WTC11 (cell line): ENCODE data around the gene OPN3. TPM values are rescaled to one million over a fixed set of nuclear protein-coding genes. Genes with fewer than 3 reads are reported as not detected.

Experiments used
- ATAC-seq: fragments of 200-7000 bp; cut with Tn5 transposase; 2 replicates; pipeline ENCODE4 v1.10.0; 2021; ENCODE audit warnings: mild to moderate bottlenecking, moderate library complexity
- CTCF ChIA-PET: fragments of 300-600 bp; sonication (Branson Sonifier 250); formaldehyde crosslinking; loops from one replicate; lab custom pipeline; 2021; ENCODE audit warnings: antibody characterized with exemption; lab: Charles Lee
- POLR2A ChIA-PET: fragments of 350-600 bp; sonication (Branson Sonifier 250); formaldehyde crosslinking; loops from one replicate; lab custom pipeline; 2021; ENCODE audit warnings: antibody characterized with exemption; lab: Charles Lee
- DNase-seq: peaks from one replicate; pipeline ENCODE4 v3.0.0; 2021; ENCODE audit warnings: low spot score
- H3K27ac Mint-ChIP-seq: 2 replicates; pipeline ENCODE4 v1.8.0; 2021; ENCODE audit warnings: mixed read lengths
- H3K27me3 Mint-ChIP-seq: 2 replicates; pipeline ENCODE4 v1.8.0; 2021; ENCODE audit warnings: low read depth, mild to moderate bottlenecking, moderate library complexity, mixed read lengths
- H3K36me3 Mint-ChIP-seq: 2 replicates; pipeline ENCODE4 v1.8.0; 2021; ENCODE audit warnings: mixed read lengths
- H3K4me1 Mint-ChIP-seq: 2 replicates; pipeline ENCODE4 v1.8.0; 2022; ENCODE audit warnings: mixed read lengths
- H3K4me3 Mint-ChIP-seq: 2 replicates; pipeline ENCODE4 v1.8.0; 2021; ENCODE audit warnings: mild to moderate bottlenecking, moderate library complexity, mixed read lengths
- H3K9me3 Mint-ChIP-seq: 2 replicates; pipeline ENCODE4 v1.8.0; 2021; ENCODE audit warnings: mixed read lengths
- ATF6 ChIP-seq: sonication (generic); formaldehyde crosslinking; IDR thresholded peaks from 2 replicates; pipeline ENCODE4 v1.8.1; 2023; ENCODE audit warnings: mild to moderate bottlenecking, missing genetic modification reagents
- CREM ChIP-seq: sonication (generic); formaldehyde crosslinking; IDR thresholded peaks from 2 replicates; pipeline ENCODE4 v1.8.1; 2022; ENCODE audit warnings: mild to moderate bottlenecking, missing genetic modification reagents, moderate library complexity
- FOXJ3 ChIP-seq: sonication (generic); formaldehyde crosslinking; IDR thresholded peaks from 2 replicates; pipeline ENCODE4 v1.9.0; 2021; ENCODE audit warnings: missing genetic modification reagents, mild to moderate bottlenecking, borderline replicate concordance
- HMGA2 ChIP-seq: fragments of 250-450 bp; sonication (Bioruptor Pico); IDR thresholded peaks from 2 replicates; pipeline ENCODE4 v1.4.0; 2021; ENCODE audit warnings: mild to moderate bottlenecking, moderate library complexity
- IRF1 ChIP-seq: sonication (generic); formaldehyde crosslinking; IDR thresholded peaks from 2 replicates; pipeline ENCODE4 v1.8.0; 2023; ENCODE audit warnings: missing genetic modification reagents
- MYBL2 ChIP-seq: sonication (generic); formaldehyde crosslinking; IDR thresholded peaks from 2 replicates; pipeline ENCODE4 v1.8.1; 2023; ENCODE audit warnings: mild to moderate bottlenecking, moderate library complexity, missing genetic modification reagents
- NFATC4 ChIP-seq: fragments of 250-450 bp; sonication (Bioruptor Pico); IDR thresholded peaks from 2 replicates; pipeline ENCODE4 v1.9.0; 2021; ENCODE audit warnings: mild to moderate bottlenecking
- NFYB ChIP-seq: sonication (generic); formaldehyde crosslinking; conservative IDR thresholded peaks from 2 replicates; pipeline ENCODE4 v1.8.0; 2022; ENCODE audit warnings: low read depth, missing genetic modification reagents
- NR2C2 ChIP-seq: sonication (generic); formaldehyde crosslinking; IDR thresholded peaks from 2 replicates; pipeline ENCODE4 v1.8.0; 2022; ENCODE audit warnings: mild to moderate bottlenecking, missing genetic modification reagents
- PREB ChIP-seq: sonication (generic); formaldehyde crosslinking; IDR thresholded peaks from 2 replicates; pipeline ENCODE4 v1.8.1; 2022; ENCODE audit warnings: mild to moderate bottlenecking, missing genetic modification reagents, moderate library complexity, borderline replicate concordance
- PRRX2 ChIP-seq: fragments of 250-450 bp; sonication (Bioruptor Pico); IDR thresholded peaks from 2 replicates; pipeline ENCODE4 v1.8.0; 2021; ENCODE audit warnings: mild to moderate bottlenecking
- STAT6 ChIP-seq: sonication (generic); formaldehyde crosslinking; conservative IDR thresholded peaks from 2 replicates; pipeline ENCODE4 v1.8.1; 2023; ENCODE audit warnings: mild to moderate bottlenecking, low read depth, missing genetic modification reagents, moderate library complexity
- TEAD1 ChIP-seq: sonication (generic); formaldehyde crosslinking; IDR thresholded peaks from 2 replicates; pipeline ENCODE4 v1.8.0; 2022; ENCODE audit warnings: mild to moderate bottlenecking, missing genetic modification reagents
- TP53 ChIP-seq: sonication (generic); formaldehyde crosslinking; IDR thresholded peaks from 2 replicates; pipeline ENCODE4 v1.8.1; 2023; ENCODE audit warnings: mild to moderate bottlenecking, missing genetic modification reagents
- ZMAT4 ChIP-seq: fragments of 250-450 bp; sonication (Bioruptor Pico); IDR thresholded peaks from 2 replicates; pipeline ENCODE4 v1.9.0; 2021; ENCODE audit warnings: mild to moderate bottlenecking
- ZNF425 ChIP-seq: fragments of 250-450 bp; sonication (Bioruptor Pico); conservative IDR thresholded peaks from 2 replicates; pipeline ENCODE4 v1.9.0; 2021; ENCODE audit warnings: mild to moderate bottlenecking
- ZNF532 ChIP-seq: fragments of 250-450 bp; sonication (Bioruptor Pico); IDR thresholded peaks from 2 replicates; pipeline ENCODE4 v1.9.0; 2021; ENCODE audit warnings: mild to moderate bottlenecking, borderline replicate concordance
- ZNF671 ChIP-seq: fragments of 250-450 bp; sonication (Bioruptor Pico); IDR thresholded peaks from 2 replicates; pipeline ENCODE4 v1.8.0; 2021; ENCODE audit warnings: mild to moderate bottlenecking
- total RNA-seq: library from RNA; stranded (reverse); gene quantifications from 3 replicates; pipeline ENCODE4 v1.2.3, GENCODE V29; 2021

The OPN3 gene
- total RNA-seq, 1 experiment from 2014 or later, result 17.2 TPM

- no peak for TF ChIP-seq STAT6 (CRISPR knock-in tag)
- TF ChIP-seq PRRX2 (CRISPR knock-in tag), result no peak
- no peak for TF ChIP-seq NFATC4 (CRISPR knock-in tag)
Measured at GRCh38 chr1:241639623-241640148, 483 bp downstream of the OPN3 start (continued).

GRCh38 chr1:241638909-241639622 lies 1.1 kb downstream of the OPN3 start:
- DNase-seq (no peak), ATAC-seq (no peak)
- H3K4me3 Mint-ChIP-seq, result peak overlapping the region; percentile 80
- peaks cover 49% of the 10 kb centered on the region for H3K36me3 Mint-ChIP-seq
- peaks cover 18% of the 10 kb centered on the region for H3K27me3 Mint-ChIP-seq
- H3K27ac Mint-ChIP-seq, result peak overlapping the region; percentile 73
- CTCF ChIA-PET, result no interaction called here
- H3K4me1 Mint-ChIP-seq, result peaks cover 24% of the 10 kb centered on the region
- no peak for TF ChIP-seq ZMAT4 (CRISPR knock-in tag)
- TF ChIP-seq NR2C2 (CRISPR knock-in tag), result no peak
- no peak for TF ChIP-seq TEAD1 (CRISPR knock-in tag)
- TF ChIP-seq HMGA2 (CRISPR knock-in tag), result no peak
- no peak for TF ChIP-seq NFYB (CRISPR knock-in tag)
- TF ChIP-seq ZNF532, result no peak
- no peak for TF ChIP-seq PREB (CRISPR knock-in tag)
- no peak for TF ChIP-seq ATF6 (CRISPR knock-in tag)
- TF ChIP-seq MYBL2 (CRISPR knock-in tag), result no peak
- no peak for TF ChIP-seq IRF1 (CRISPR knock-in tag)
- TF ChIP-seq TP53 (CRISPR knock-in tag), result no peak
- TF ChIP-seq CREM, result no peak
- no peak for TF ChIP-seq ZNF425
- TF ChIP-seq ZNF671 (CRISPR knock-in tag), result no peak
- TF ChIP-seq FOXJ3 (CRISPR knock-in tag), result no peak
- TF ChIP-seq, all 79 proteins: peak for 0
- peaks cover 25% of the 10 kb centered on the region for H3K9me3 Mint-ChIP-seq
- POLR2A ChIA-PET, result no interaction called here
